Neural cell (in vitro differentiated cells): ENCODE measurements around the gene MXRA8. TPM values are rescaled to one million over a fixed set of nuclear protein-coding genes. Genes with fewer than 3 reads are reported as not detected.

Source experiments
- H2AFZ ChIP-seq: fragments of 200-600, 300-800 bp; sonication (generic), shearing (Covaris generic); 2 replicates; pipeline ENCODE4 v1.6.0; 2014; ENCODE audit warnings: low read depth, mild to moderate bottlenecking, antibody characterized with exemption, low read length, moderate library complexity
- H3F3A ChIP-seq: fragments of 200-600 bp; shearing (Covaris generic); 2 replicates; pipeline ENCODE4 v1.6.1; 2016; ENCODE audit warnings: mild to moderate bottlenecking, moderate library complexity, mixed read lengths, antibody characterized with exemption, low read length; ENCODE audit not compliant: insufficient read depth, poor library complexity, severe bottlenecking
- H3K27ac ChIP-seq: fragments of 200-600, 300-800 bp; sonication (generic), shearing (Covaris generic); 2 replicates; pipeline ENCODE4 v1.5.1; 2014; ENCODE audit warnings: mild to moderate bottlenecking, low read length, moderate library complexity
- H3K27me3 ChIP-seq: fragments of 300-800, 200-600 bp; sonication (generic), shearing (Covaris generic); 2 replicates; pipeline ENCODE4 v1.6.0; 2014; ENCODE audit warnings: mild to moderate bottlenecking, low read depth, low read length, moderate library complexity; ENCODE audit not compliant: insufficient read depth
- H3K36me3 ChIP-seq: fragments of 300-800, 200-600 bp; sonication (generic), shearing (Covaris generic); 2 replicates; pipeline ENCODE4 v1.5.1; 2014; ENCODE audit warnings: mild to moderate bottlenecking, antibody characterized with exemption, low read length, moderate library complexity; ENCODE audit not compliant: insufficient read depth
- H3K4me2 ChIP-seq: fragments of 300-800, 200-600 bp; sonication (generic), shearing (Covaris generic); 2 replicates; pipeline ENCODE4 v1.6.0; 2014; ENCODE audit warnings: mild to moderate bottlenecking, low read length
- H3K4me3 ChIP-seq: fragments of 300-800, 200-600 bp; sonication (generic), shearing (Covaris generic); 2 replicates; pipeline ENCODE4 v1.5.1; 2014; ENCODE audit warnings: mild to moderate bottlenecking, low read length, moderate library complexity
- H3K79me2 ChIP-seq: fragments of 200-600 bp; shearing (Covaris generic); replicated peaks from 2 replicates; pipeline ENCODE4 v1.6.0; 2014; ENCODE audit warnings: mild to moderate bottlenecking, low read length, moderate library complexity; ENCODE audit not compliant: insufficient read depth
- H3K9ac ChIP-seq: fragments of 300-800, 200-600 bp; sonication (generic), shearing (Covaris generic); 2 replicates; pipeline ENCODE4 v1.6.1; 2016; ENCODE audit warnings: mild to moderate bottlenecking, low read length, mixed read lengths
- H3K9me2 ChIP-seq: fragments of 200-600 bp; shearing (Covaris generic); 2 replicates; pipeline ENCODE4 v1.6.1; 2016; ENCODE audit warnings: mild to moderate bottlenecking, low read length, mixed read lengths; ENCODE audit not compliant: insufficient read depth
- H3K9me3 ChIP-seq: fragments of 200-600, 300-800 bp; sonication (generic), shearing (Covaris generic); 2 replicates; pipeline ENCODE4 v1.6.1; 2016; ENCODE audit warnings: mild to moderate bottlenecking, mixed run types, low read length, moderate library complexity, mixed read lengths
- H4K20me1 ChIP-seq: fragments of 200-600 bp; shearing (Covaris generic); 2 replicates; pipeline ENCODE4 v1.6.1; 2016; ENCODE audit warnings: mild to moderate bottlenecking, mixed run types; ENCODE audit not compliant: insufficient read depth
- EP300 ChIP-seq: fragments of 450-650 bp; conservative IDR thresholded peaks from 2 replicates; pipeline ENCODE4 v1.6.1; 2014; ENCODE audit warnings: antibody characterized with exemption, mild to moderate bottlenecking, moderate library complexity; ENCODE audit not compliant: poor library complexity, severe bottlenecking
- EZH2 ChIP-seq: fragments of 200-600, 300-800 bp; shearing (Covaris generic), sonication (generic); IDR thresholded peaks from 2 replicates; pipeline ENCODE4 v1.6.1; 2014; ENCODE audit warnings: antibody characterized with exemption, low read length, borderline replicate concordance, mild to moderate bottlenecking; ENCODE audit not compliant: insufficient read depth, poor library complexity, severe bottlenecking
- MXI1 ChIP-seq: fragments of 450-650 bp; conservative IDR thresholded peaks from 2 replicates; pipeline ENCODE4 v1.6.1; 2014; ENCODE audit warnings: antibody characterized with exemption, mild to moderate bottlenecking; ENCODE audit not compliant: poor library complexity, severe bottlenecking
- POLR2AphosphoS5 ChIP-seq: IDR thresholded peaks from 2 replicates; pipeline ENCODE4 v1.6.1; 2012
- RAD21 ChIP-seq: fragments of 450-650 bp; conservative IDR thresholded peaks from 2 replicates; pipeline ENCODE4 v1.6.1; 2014; ENCODE audit warnings: antibody characterized with exemption, mild to moderate bottlenecking, moderate library complexity
- SMC3 ChIP-seq: fragments of 450-650 bp; conservative IDR thresholded peaks from 2 replicates; pipeline ENCODE4 v1.6.1; 2014; ENCODE audit warnings: antibody characterized with exemption, mild to moderate bottlenecking, moderate library complexity; ENCODE audit not compliant: poor library complexity
- TAF1 ChIP-seq: IDR thresholded peaks from 2 replicates; pipeline ENCODE4 v1.6.1; 2012; ENCODE audit warnings: low read depth
- polyA plus RNA-seq: library from polyadenylated mRNA; depleted of rRNA; stranded (reverse); fragments of >200 nt; gene quantifications from 2 replicates; pipeline ENCODE4 v1.2.3, GENCODE V29; 2014
- TF ChIP-seq, protein P1 (sequence below): IDR thresholded peaks from 2 replicates; pipeline ENCODE4 v1.6.1; 2012; ENCODE audit warnings: borderline replicate concordance
- TF ChIP-seq, protein P2 (sequence below): fragments of 450-650 bp; IDR thresholded peaks from 2 replicates; pipeline ENCODE4 v1.5.1; 2014; ENCODE audit warnings: antibody characterized with exemption, mild to moderate bottlenecking, moderate library complexity; ENCODE audit not compliant: poor library complexity, severe bottlenecking

MXRA8 gene
- polyA plus RNA-seq, 1 donor from 2014 or later = 1.7 TPM

DNA sequence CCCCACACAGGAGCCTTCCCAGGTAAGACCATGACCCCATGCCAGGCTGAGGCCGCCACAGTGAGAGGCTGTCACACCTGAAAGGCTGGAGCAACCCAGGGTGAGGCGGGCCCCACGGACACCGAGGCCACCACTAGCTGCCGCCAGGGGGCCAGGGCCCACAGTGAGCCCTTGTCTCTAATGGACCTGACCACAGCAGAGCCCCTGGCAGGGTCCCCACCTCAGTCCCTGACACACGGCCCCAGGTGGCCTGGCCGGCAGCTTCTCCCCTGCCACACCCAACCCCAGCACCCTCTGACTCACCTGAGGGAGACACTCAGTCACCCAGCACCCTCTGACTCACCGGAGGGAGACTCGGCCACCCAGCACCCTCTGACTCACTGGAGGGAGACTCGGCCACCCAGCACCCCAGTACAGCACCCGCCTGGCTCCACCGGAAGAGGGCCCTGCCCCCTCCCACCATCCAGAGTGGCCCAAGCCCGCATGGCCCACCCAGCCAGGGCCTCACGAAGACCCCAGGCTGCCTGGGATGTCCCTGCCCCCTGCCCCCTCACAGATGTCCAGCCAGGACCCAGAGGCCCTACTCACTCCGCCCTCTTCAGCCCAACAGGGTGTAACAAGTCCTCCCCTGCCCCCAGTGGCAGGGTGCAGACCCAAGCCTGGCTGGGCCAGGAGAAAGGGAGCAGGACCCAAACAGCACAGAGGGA, 13.5 kb downstream of the MXRA8 start:
- no peak overlapping the region for H3K27ac ChIP-seq
- H3K9me2 ChIP-seq = no peaks in the 10 kb centered on the region
- H3K4me2 ChIP-seq = no peak overlapping the region
- no peaks in the 10 kb centered on the region for H3K9me3 ChIP-seq
- H3K79me2 ChIP-seq = peaks cover 12% of the 10 kb centered on the region
- no peak for TF ChIP-seq TAF1
- TF ChIP-seq, protein P1, sequence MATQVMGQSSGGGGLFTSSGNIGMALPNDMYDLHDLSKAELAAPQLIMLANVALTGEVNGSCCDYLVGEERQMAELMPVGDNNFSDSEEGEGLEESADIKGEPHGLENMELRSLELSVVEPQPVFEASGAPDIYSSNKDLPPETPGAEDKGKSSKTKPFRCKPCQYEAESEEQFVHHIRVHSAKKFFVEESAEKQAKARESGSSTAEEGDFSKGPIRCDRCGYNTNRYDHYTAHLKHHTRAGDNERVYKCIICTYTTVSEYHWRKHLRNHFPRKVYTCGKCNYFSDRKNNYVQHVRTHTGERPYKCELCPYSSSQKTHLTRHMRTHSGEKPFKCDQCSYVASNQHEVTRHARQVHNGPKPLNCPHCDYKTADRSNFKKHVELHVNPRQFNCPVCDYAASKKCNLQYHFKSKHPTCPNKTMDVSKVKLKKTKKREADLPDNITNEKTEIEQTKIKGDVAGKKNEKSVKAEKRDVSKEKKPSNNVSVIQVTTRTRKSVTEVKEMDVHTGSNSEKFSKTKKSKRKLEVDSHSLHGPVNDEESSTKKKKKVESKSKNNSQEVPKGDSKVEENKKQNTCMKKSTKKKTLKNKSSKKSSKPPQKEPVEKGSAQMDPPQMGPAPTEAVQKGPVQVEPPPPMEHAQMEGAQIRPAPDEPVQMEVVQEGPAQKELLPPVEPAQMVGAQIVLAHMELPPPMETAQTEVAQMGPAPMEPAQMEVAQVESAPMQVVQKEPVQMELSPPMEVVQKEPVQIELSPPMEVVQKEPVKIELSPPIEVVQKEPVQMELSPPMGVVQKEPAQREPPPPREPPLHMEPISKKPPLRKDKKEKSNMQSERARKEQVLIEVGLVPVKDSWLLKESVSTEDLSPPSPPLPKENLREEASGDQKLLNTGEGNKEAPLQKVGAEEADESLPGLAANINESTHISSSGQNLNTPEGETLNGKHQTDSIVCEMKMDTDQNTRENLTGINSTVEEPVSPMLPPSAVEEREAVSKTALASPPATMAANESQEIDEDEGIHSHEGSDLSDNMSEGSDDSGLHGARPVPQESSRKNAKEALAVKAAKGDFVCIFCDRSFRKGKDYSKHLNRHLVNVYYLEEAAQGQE = no peak
- no peak for TF ChIP-seq SMC3
- TF ChIP-seq EP300 = no peak
- no peak for TF ChIP-seq RAD21
- no peak for TF ChIP-seq EZH2
- H2AFZ ChIP-seq = no peak overlapping the region
- peaks cover 13% of the 10 kb centered on the region for H4K20me1 ChIP-seq
- no peaks in the 10 kb centered on the region for H3K36me3 ChIP-seq
- H3F3A ChIP-seq = no peaks in the 10 kb centered on the region
- no peak overlapping the region for H3K4me3 ChIP-seq
- H3K27me3 ChIP-seq = no peaks in the 10 kb centered on the region
- no peak overlapping the region for H3K9ac ChIP-seq

DNA sequence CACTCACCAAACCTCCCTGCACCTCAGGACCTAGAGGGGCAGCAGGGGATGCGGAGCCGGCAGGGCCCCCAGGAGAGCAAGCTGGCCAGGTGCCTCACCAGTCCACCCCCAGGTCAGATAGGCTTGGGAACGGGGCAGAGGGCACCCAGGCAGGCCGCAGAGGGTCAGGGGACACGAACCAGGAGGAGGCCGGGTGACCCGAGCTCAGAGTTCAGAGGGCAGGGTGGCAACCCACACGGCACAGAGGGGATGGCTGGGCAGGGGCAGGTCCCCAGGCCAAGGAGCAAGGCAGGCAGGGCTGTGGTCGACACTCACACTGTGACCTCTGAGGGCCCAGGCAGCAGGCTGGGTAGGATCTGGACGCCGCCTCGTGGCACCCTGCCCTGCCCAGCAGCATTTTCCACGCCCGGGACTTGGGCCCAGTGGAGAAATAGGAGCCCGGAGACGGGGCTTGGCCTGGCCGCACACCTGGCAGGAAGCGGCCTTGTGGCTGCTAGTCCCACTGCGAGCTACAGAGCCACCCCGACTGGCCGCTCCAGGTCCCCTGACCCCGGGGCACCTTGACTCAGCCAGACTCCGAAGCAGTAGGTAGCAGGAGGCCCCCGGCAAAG, 14.4 kb downstream of the MXRA8 start:
- Histone ChIP-seq H3K27me3 (no peaks in the 10 kb centered on the region), H3F3A (no peaks in the 10 kb centered on the region), H3K9me3 (no peaks in the 10 kb centered on the region), H3K4me2 (no peak overlapping the region), H3K4me3 (no peak overlapping the region), H3K79me2 (peaks cover 12% of the 10 kb centered on the region), H4K20me1 (peaks cover 13% of the 10 kb centered on the region), H2AFZ (no peak overlapping the region), H3K9me2 (no peaks in the 10 kb centered on the region), H3K27ac (no peak overlapping the region), H3K9ac (no peak overlapping the region), H3K36me3 (no peaks in the 10 kb centered on the region)
- TF ChIP-seq RAD21 (no peak), EZH2 (no peak), EP300 (no peak), POLR2AphosphoS5 (no peak), MXI1 (no peak), TAF1 (no peak), SMC3 (no peak)
- TF ChIP-seq, protein P2, sequence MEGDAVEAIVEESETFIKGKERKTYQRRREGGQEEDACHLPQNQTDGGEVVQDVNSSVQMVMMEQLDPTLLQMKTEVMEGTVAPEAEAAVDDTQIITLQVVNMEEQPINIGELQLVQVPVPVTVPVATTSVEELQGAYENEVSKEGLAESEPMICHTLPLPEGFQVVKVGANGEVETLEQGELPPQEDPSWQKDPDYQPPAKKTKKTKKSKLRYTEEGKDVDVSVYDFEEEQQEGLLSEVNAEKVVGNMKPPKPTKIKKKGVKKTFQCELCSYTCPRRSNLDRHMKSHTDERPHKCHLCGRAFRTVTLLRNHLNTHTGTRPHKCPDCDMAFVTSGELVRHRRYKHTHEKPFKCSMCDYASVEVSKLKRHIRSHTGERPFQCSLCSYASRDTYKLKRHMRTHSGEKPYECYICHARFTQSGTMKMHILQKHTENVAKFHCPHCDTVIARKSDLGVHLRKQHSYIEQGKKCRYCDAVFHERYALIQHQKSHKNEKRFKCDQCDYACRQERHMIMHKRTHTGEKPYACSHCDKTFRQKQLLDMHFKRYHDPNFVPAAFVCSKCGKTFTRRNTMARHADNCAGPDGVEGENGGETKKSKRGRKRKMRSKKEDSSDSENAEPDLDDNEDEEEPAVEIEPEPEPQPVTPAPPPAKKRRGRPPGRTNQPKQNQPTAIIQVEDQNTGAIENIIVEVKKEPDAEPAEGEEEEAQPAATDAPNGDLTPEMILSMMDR = no peak
- TF ChIP-seq, protein P1 = no peak
